Loucy (cell line): ENCODE measurements around the gene CD244.

Experiments used
- H2AFZ ChIP-seq: fragments of 200-600 bp; sonication (generic); 2 replicates; pipeline ENCODE4 v1.6.0; 2016; ENCODE audit warnings: antibody characterized with exemption, mild to moderate bottlenecking, low read length, moderate library complexity
- H3F3A ChIP-seq: fragments of 200-600 bp; 2 replicates; pipeline ENCODE4 v1.6.0; 2016; ENCODE audit warnings: antibody characterized with exemption, low read depth, mild to moderate bottlenecking
- H3K27me3 ChIP-seq: fragments of 200-600 bp; sonication (generic); 2 replicates; pipeline ENCODE4 v1.6.1; 2014; ENCODE audit warnings: low read length, mild to moderate bottlenecking; ENCODE audit not compliant: insufficient read depth, poor library complexity, severe bottlenecking
- H3K36me3 ChIP-seq: fragments of 200-600 bp; sonication (generic); 2 replicates; pipeline ENCODE4 v1.6.1; 2016; ENCODE audit warnings: low read length; ENCODE audit not compliant: insufficient read depth
- H3K4me1 ChIP-seq: fragments of 200-600 bp; sonication (generic); 2 replicates; pipeline ENCODE4 v1.5.1; 2014; ENCODE audit warnings: low read length, mild to moderate bottlenecking; ENCODE audit not compliant: insufficient read depth, poor library complexity, severe bottlenecking
- H3K4me2 ChIP-seq: fragments of 200-600 bp; sonication (generic); 2 replicates; pipeline ENCODE4 v1.6.0; 2014; ENCODE audit warnings: antibody characterized with exemption, low read length, low read depth, mild to moderate bottlenecking; ENCODE audit not compliant: poor library complexity, severe bottlenecking
- H3K4me3 ChIP-seq: fragments of 200-600 bp; sonication (generic); 2 replicates; pipeline ENCODE4 v1.5.1; 2014; ENCODE audit warnings: low read length, mild to moderate bottlenecking, mixed read lengths; ENCODE audit not compliant: poor library complexity, severe bottlenecking
- H3K79me2 ChIP-seq: fragments of 200-600 bp; sonication (generic); 2 replicates; pipeline ENCODE4 v1.6.1; 2014; ENCODE audit warnings: low read length; ENCODE audit not compliant: insufficient read depth
- H3K9ac ChIP-seq: fragments of 200-600 bp; sonication (generic); 2 replicates; pipeline ENCODE4 v1.6.0; 2014; ENCODE audit warnings: mild to moderate bottlenecking, low read depth, low read length, moderate library complexity; ENCODE audit not compliant: poor library complexity, severe bottlenecking
- H3K9me2 ChIP-seq: fragments of 200-600 bp; sonication (generic); replicated peaks from 2 replicates; pipeline ENCODE4 v1.6.1; 2016; ENCODE audit warnings: low read depth, low read length, mixed read lengths
- H3K9me3 ChIP-seq: fragments of 200-600 bp; sonication (generic); 2 replicates; pipeline ENCODE4 v1.6.1; 2014; ENCODE audit warnings: mild to moderate bottlenecking, antibody characterized with exemption, low read length, low read depth; ENCODE audit not compliant: insufficient read depth
- H4K20me1 ChIP-seq: fragments of 200-600 bp; sonication (generic); 2 replicates; pipeline ENCODE4 v1.6.0; 2014; ENCODE audit warnings: antibody characterized with exemption, low read length, mild to moderate bottlenecking; ENCODE audit not compliant: insufficient read depth, poor library complexity, severe bottlenecking
- EZH2phosphoT487 ChIP-seq: fragments of 200-600 bp; IDR thresholded peaks from 2 replicates; pipeline ENCODE4 v1.6.1; 2018; ENCODE audit warnings: antibody characterized with exemption, mild to moderate bottlenecking, moderate library complexity, borderline replicate concordance
- TF ChIP-seq, protein P1 (sequence below): fragments of 200-600 bp; sonication (generic); conservative IDR thresholded peaks from 2 replicates; pipeline ENCODE4 v1.5.1; 2014; ENCODE audit warnings: mild to moderate bottlenecking, antibody characterized with exemption, low read length

CD244 gene

DNA sequence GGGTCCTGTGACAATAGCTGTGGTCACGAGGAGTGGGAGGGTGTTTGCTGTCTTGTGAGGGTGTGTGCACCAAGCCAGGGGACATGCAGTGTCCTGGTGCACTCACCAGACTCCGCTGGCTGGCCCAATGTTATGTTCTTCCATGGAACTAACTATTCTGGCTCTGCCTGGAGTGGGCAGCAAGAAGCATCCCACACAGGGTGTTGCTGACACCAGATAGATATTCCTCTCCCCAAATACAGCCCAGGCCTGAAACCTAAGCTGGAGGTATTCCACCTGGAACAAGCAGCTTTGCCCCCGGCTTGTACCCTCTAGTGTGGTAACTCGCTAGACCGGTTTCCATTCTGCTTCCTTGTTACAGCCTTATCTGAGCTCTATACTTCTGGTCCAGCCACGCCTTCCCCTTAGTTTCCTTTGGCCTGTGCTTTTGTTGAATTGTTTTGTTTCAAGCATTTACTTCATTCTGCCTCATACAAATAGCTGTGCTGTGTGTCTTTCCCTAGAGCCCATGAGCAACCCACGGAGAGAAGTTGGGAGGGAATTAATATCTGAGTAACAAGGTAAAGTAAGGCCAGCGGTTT lies 81.4 kb downstream of the CD244 start:
- Histone ChIP-seq H4K20me1 (no peaks in the 10 kb centered on the region), H3K4me1 (no peaks in the 10 kb centered on the region), H3K9me2 (no peaks in the 10 kb centered on the region), H3K9me3 (no peaks in the 10 kb centered on the region), H3K27me3 (no peaks in the 10 kb centered on the region), H3K9ac (no peak overlapping the region), H3F3A (no peaks in the 10 kb centered on the region), H3K4me3 (no peak overlapping the region), H3K36me3 (no peaks in the 10 kb centered on the region), H3K79me2 (no peaks in the 10 kb centered on the region), H3K4me2 (no peak overlapping the region), H2AFZ (no peak overlapping the region)
- TF ChIP-seq, protein P1, sequence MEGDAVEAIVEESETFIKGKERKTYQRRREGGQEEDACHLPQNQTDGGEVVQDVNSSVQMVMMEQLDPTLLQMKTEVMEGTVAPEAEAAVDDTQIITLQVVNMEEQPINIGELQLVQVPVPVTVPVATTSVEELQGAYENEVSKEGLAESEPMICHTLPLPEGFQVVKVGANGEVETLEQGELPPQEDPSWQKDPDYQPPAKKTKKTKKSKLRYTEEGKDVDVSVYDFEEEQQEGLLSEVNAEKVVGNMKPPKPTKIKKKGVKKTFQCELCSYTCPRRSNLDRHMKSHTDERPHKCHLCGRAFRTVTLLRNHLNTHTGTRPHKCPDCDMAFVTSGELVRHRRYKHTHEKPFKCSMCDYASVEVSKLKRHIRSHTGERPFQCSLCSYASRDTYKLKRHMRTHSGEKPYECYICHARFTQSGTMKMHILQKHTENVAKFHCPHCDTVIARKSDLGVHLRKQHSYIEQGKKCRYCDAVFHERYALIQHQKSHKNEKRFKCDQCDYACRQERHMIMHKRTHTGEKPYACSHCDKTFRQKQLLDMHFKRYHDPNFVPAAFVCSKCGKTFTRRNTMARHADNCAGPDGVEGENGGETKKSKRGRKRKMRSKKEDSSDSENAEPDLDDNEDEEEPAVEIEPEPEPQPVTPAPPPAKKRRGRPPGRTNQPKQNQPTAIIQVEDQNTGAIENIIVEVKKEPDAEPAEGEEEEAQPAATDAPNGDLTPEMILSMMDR, result no peak
- no peak for TF ChIP-seq EZH2phosphoT487

DNA sequence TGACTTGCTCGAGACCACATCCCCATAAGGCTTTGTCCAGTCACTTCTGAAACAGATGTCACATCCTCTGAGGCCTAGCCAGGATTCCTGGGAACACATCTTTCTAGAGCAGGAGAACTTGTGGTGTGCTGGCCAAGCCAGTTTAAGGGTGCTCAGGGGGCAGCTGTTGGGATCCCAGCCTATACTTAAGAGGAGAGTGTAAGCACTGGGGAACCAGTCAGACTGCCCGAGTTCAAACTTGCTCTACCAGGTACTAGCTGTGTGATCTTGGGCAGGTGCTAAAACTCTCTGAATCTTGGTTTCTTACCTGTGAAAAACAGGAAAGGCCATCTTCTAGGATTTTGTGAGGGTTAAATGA lies 82.3 kb downstream of the CD244 start:
- TF ChIP-seq EZH2phosphoT487, result no peak
- TF ChIP-seq, protein P1, result no peak

More for the DNA sequence above, 82.3 kb downstream of the CD244 start:
- no peak overlapping the region for H2AFZ ChIP-seq
- no peaks in the 10 kb centered on the region for H3K9me3 ChIP-seq
- no peaks in the 10 kb centered on the region for H4K20me1 ChIP-seq
- H3F3A ChIP-seq, result no peaks in the 10 kb centered on the region
- no peaks in the 10 kb centered on the region for H3K27me3 ChIP-seq
- no peaks in the 10 kb centered on the region for H3K79me2 ChIP-seq
- H3K9ac ChIP-seq, result no peak overlapping the region
- no peaks in the 10 kb centered on the region for H3K36me3 ChIP-seq
- peaks cover 1% of the 10 kb centered on the region for H3K4me1 ChIP-seq
- no peak overlapping the region for H3K4me2 ChIP-seq
- H3K4me3 ChIP-seq, result no peak overlapping the region
- H3K9me2 ChIP-seq, result no peaks in the 10 kb centered on the region
